Suppressor macrophage (primary cell): ENCODE results near the gene TNFRSF18.
A peak's percentile ranks its signal among the peaks of the same experiment; 100 is the strongest.

Experiments used
- DNase-seq, 4 experiments: peaks; one replicate each; pipeline ENCODE4 v3.0.0-alpha.2; 2020 to 2022

The TNFRSF18 gene

GRCh38 chr1:1211541-1212441, 5.4 kb upstream of the TNFRSF18 start:
- DNase-seq, result no peak

- no peak for DNase-seq
Measured at GRCh38 chr1:1210726-1211540, 4.5 kb upstream of the TNFRSF18 start.

- DNase-seq, result peak; percentile 40 to 65 (median 54)
Measured at GRCh38 chr1:1208713-1209433, 2.5 kb upstream of the TNFRSF18 start.

GRCh38 chr1:1207571-1207892, 1.1 kb upstream of the TNFRSF18 start:
- no peak for DNase-seq

- DNase-seq, result no peak
Measured at GRCh38 chr1:1206966-1207531, 657 bp upstream of the TNFRSF18 start.

- peak; percentile 16 to 52 (median 40) for DNase-seq
Measured at GRCh38 chr1:1205769-1206375, 520 bp downstream of the TNFRSF18 start.

- no peak for DNase-seq
Measured at GRCh38 chr1:1204998-1205768, 1.2 kb downstream of the TNFRSF18 start.

GRCh38 chr1:1204425-1204920, 1.9 kb downstream of the TNFRSF18 start:
- no peak for DNase-seq

- no peak for DNase-seq
Measured at GRCh38 chr1:1203561-1204424, 2.6 kb downstream of the TNFRSF18 start.

GRCh38 chr1:1202831-1203560, 3.4 kb downstream of the TNFRSF18 start:
- no peak for DNase-seq

- peak; percentile 69 to 91 (median 79) for DNase-seq
Measured at GRCh38 chr1:1200876-1201810, 5.2 kb downstream of the TNFRSF18 start.

- no peak for DNase-seq
Measured at GRCh38 chr1:1199961-1200875, 6.2 kb downstream of the TNFRSF18 start.

- DNase-seq, result no peak
Measured at GRCh38 chr1:1199141-1199960, 7.0 kb downstream of the TNFRSF18 start.

GRCh38 chr1:1198423-1199140, 7.8 kb downstream of the TNFRSF18 start:
- no peak for DNase-seq
